ENCODE measurements around the gene ANKHD1.

DNA sequence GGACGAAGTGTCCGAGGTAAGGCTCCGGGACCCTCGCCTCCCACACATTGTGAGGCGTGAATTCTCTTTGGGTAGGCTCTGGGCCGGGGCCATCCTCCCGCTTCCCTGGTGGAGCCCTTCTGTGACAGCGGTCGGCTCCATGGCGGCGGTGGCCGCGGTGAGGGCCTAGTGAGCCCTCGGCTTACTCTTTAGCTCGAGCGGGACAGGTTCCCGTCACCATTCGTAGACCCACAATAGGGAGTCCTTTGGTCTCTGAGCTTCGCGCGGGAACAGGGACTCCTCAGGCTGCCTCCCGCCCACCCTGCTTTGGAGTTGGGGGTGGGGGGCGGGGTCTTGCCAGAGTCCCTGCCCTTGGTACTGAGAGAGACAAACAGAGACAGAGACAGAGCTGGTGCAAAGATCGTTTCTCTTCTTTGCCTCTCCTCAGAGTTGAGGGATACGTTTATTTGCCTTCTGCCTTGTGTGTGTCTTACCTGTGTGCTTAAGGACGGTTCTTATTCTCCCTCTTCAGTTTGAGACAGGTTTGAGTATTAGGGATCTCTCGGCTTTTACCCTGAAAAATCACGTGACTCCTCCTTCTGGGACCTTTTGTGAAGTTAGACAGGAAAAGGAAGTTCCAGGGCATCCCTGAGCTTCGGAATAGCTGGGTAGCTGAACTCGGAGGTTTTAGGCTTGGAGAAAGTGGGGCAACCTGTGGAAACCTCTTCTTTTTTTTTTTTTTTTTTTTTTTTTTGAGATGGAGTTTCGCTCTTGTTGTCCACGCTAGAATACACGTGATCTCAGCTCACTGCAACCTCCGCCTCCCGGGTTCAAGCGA, 833 bp downstream of the ANKHD1 start:
- no peak for TF ChIP-seq EZH2 (IDR thresholded peaks at IDR 0.05; ENCODE audit: insufficient read depth, poor library complexity, severe bottlenecking)
- TF ChIP-seq EZH2phosphoT487 (IDR thresholded peaks at IDR 0.05; ENCODE audit: insufficient read depth, low read depth), result no peak
